Lung (tissue), 12 donors: ENCODE measurements around the gene GRIN2A. TPM values are rescaled to one million over a fixed set of nuclear protein-coding genes. Genes with fewer than 3 reads are reported as not detected.

Experiments used
- ATAC-seq: fragments of 200-7000 bp; cut with Tn5 transposase; one replicate; pipeline ENCODE4 v1.9.1; 2020; ENCODE audit warnings: moderate number of reproducible peaks; ENCODE audit not compliant: insufficient read depth, low FRiP score
- DNase-seq, 3 donors: peaks; one replicate each; pipeline ENCODE4 v3.0.0-alpha.2; 2013 to 2017
- H3K27ac ChIP-seq, 2 donors: one replicate each; pipeline ENCODE4 v1.5.1; 2013; ENCODE audit warnings: mild to moderate bottlenecking in 2 of 2, moderate library complexity in 2 of 2, control low read depth in 1 of 2, inconsistent platforms in 1 of 2, low read depth in 1 of 2, low read length in 1 of 2
- H3K27me3 ChIP-seq, 3 donors: one replicate each; pipeline ENCODE4 v1.5.1; 2013; ENCODE audit warnings: low read length in 2 of 3; ENCODE audit not compliant: control insufficient read depth in 3 of 3, insufficient read depth in 3 of 3
- H3K36me3 ChIP-seq, 4 donors: one replicate each; pipeline ENCODE4 v1.5.1; 2013; ENCODE audit warnings: low read length in 4 of 4, mild to moderate bottlenecking in 1 of 4, moderate library complexity in 1 of 4; ENCODE audit not compliant: control insufficient read depth in 4 of 4, insufficient read depth in 4 of 4
- H3K4me1 ChIP-seq, 5 donors: one replicate each; pipeline ENCODE4 v1.5.1; 2013; ENCODE audit warnings: low read length in 5 of 5, mild to moderate bottlenecking in 2 of 5, moderate library complexity in 1 of 5; ENCODE audit not compliant: control insufficient read depth in 5 of 5, insufficient read depth in 5 of 5
- H3K4me3 ChIP-seq: one replicate; pipeline ENCODE4 v1.5.1; 2013; ENCODE audit warnings: mild to moderate bottlenecking, control low read depth, moderate library complexity
- H3K9ac ChIP-seq, 2 donors: one replicate each; pipeline ENCODE4 v1.5.1; 2013; ENCODE audit warnings: low read length in 2 of 2, control low read depth in 1 of 2; ENCODE audit not compliant: insufficient read depth in 1 of 2
- H3K9me3 ChIP-seq, 4 donors: one replicate each; pipeline ENCODE4 v1.5.1; 2013; ENCODE audit warnings: low read length in 3 of 4, mild to moderate bottlenecking in 1 of 4, moderate library complexity in 1 of 4; ENCODE audit not compliant: control insufficient read depth in 4 of 4, insufficient read depth in 3 of 4
- WGBS, 2 donors: extraction: QIAGEN DNeasy Blood & Tissue Kit; methylation state at CpG; one replicate each; pipeline ENCODE4 v1.1.7; 2013; 5-methylcytosine and 5-hydroxymethylcytosine counted together
- polyA plus RNA-seq, 2 donors: library from polyadenylated mRNA; stranded (reverse); fragments of 200-250 nt; gene quantifications; one replicate each; pipeline ENCODE4 v1.2.1, GENCODE V29; 2013
- total RNA-seq, 2 donors: library from RNA; depleted of rRNA in 1 of 2; stranded (reverse); fragments of >200 nt in 1 of 2; gene quantifications; one replicate each; pipeline ENCODE4 v1.2.1, GENCODE V29; 2014 to 2021
- TF ChIP-seq, protein P1 (sequence below): IDR thresholded peaks from 2 replicates; pipeline ENCODE4 v1.5.1; 2012; ENCODE audit warnings: mild to moderate bottlenecking; ENCODE audit errors: control extremely low read depth, extremely low read depth
- donor health status: control.
- donor health status: control.
- donor health status: Bipolar disorder and iron deficiency.
- donor health status: healthy.
- donor health status: DM: yes; HTN: yes; CAD: no.

Gene GRIN2A
- total and polyA plus RNA-seq, 4 donors, result 0.02 to 0.37 (median 0.10) TPM

DNA sequence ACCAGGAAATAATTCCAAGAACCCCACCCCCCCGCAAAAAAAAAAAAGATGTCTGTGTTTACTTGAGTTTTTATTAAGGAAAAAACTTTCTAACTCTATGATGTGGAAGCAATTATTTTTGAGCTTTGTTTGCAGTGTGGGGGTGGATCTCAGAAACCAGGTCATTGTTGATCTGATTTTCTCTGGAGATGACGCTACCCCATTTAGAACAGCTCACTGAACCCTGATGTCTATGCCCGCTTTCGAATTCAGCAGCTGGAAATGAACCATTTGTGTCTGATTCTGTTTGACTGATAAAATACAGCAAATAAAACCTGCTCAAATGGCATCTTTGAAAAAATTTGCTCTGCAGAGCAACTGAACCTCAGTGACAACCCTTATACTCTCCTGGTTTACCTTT is 368.6 kb downstream of the GRIN2A start:
- Histone ChIP-seq H3K9me3 (peaks cover 0 to 5% (median 0%) of the 10 kb centered on the region in 4 donors), H3K27ac (no peak overlapping the region), H3K9ac (no peak overlapping the region), H3K36me3 (no peaks in the 10 kb centered on the region), H3K4me3 (no peak overlapping the region), H3K27me3 (no peaks in the 10 kb centered on the region), H3K4me1 (no peaks in the 10 kb centered on the region)
- TF ChIP-seq, protein P1, sequence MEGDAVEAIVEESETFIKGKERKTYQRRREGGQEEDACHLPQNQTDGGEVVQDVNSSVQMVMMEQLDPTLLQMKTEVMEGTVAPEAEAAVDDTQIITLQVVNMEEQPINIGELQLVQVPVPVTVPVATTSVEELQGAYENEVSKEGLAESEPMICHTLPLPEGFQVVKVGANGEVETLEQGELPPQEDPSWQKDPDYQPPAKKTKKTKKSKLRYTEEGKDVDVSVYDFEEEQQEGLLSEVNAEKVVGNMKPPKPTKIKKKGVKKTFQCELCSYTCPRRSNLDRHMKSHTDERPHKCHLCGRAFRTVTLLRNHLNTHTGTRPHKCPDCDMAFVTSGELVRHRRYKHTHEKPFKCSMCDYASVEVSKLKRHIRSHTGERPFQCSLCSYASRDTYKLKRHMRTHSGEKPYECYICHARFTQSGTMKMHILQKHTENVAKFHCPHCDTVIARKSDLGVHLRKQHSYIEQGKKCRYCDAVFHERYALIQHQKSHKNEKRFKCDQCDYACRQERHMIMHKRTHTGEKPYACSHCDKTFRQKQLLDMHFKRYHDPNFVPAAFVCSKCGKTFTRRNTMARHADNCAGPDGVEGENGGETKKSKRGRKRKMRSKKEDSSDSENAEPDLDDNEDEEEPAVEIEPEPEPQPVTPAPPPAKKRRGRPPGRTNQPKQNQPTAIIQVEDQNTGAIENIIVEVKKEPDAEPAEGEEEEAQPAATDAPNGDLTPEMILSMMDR, result no peak
- DNase-seq, result no peak
- no peak for ATAC-seq
- 77 to 95% methylated on average over 4 of the region's 4 CpGs for WGBS, 2 donors

DNA sequence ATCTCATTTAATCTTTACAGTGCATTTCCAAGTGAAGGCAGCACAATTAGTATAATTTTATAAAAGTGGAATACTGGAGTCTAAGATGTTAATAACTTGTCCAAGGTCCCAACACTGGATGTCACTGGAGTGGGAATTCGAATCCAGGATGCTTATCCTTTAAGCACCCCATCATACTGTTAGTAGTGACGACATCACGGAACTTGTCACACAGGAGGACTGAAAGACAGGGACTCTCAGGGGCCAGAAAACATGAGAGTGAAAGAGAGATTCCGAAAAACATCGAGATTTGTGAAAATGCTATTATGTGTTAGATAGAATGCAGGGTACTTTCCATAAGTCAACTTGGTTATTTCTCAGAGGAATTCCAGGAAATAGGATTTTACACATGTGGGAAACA is 374.0 kb downstream of the GRIN2A start:
- no peaks in the 10 kb centered on the region for H3K4me1 ChIP-seq
- H3K9ac ChIP-seq, result no peak overlapping the region
- 94% methylated on average over 5 of the region's 5 CpGs for WGBS, 2 donors
- no peak for DNase-seq
- ATAC-seq, result no peak
- H3K9me3 ChIP-seq, result peaks cover 0 to 5% (median 0%) of the 10 kb centered on the region in 4 donors
- no peaks in the 10 kb centered on the region for H3K27me3 ChIP-seq
- TF ChIP-seq, protein P1, result no peak
- no peak overlapping the region for H3K4me3 ChIP-seq
- no peak overlapping the region for H3K27ac ChIP-seq
- no peaks in the 10 kb centered on the region for H3K36me3 ChIP-seq

DNA sequence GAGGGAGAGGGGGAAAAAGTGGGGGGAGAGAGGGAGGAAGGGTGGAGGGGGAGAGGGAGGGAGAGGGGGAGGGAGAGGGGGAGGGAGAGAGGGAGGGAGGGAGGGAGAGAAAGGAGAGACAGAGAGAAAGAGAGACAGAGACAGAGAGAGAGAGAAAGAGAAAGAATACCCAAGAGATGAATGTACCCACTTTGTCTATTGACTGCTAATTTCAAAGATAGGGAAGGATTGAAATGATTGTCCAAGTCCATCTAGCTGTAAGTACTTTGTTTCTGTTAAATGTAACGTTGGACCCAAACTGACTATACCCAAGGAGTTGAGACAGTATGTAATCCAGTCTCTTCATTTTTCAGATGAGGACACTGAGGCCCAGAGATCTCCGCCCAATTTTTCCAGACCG is 374.9 kb downstream of the GRIN2A start:
- H3K9me3 ChIP-seq, result peaks cover 0 to 5% (median 1%) of the 10 kb centered on the region in 4 donors
- DNase-seq (no peak), ATAC-seq (no peak)
- WGBS, 2 donors, result 89 to 95% methylated on average over 3 of the region's 3 CpGs
- no peak overlapping the region for H3K4me3 ChIP-seq
- TF ChIP-seq, protein P1, result no peak
- H3K4me1 ChIP-seq, result no peaks in the 10 kb centered on the region
- H3K27ac ChIP-seq, result no peak overlapping the region
- no peaks in the 10 kb centered on the region for H3K27me3 ChIP-seq
- H3K36me3 ChIP-seq, result no peaks in the 10 kb centered on the region
- H3K9ac ChIP-seq, result no peak overlapping the region

DNA sequence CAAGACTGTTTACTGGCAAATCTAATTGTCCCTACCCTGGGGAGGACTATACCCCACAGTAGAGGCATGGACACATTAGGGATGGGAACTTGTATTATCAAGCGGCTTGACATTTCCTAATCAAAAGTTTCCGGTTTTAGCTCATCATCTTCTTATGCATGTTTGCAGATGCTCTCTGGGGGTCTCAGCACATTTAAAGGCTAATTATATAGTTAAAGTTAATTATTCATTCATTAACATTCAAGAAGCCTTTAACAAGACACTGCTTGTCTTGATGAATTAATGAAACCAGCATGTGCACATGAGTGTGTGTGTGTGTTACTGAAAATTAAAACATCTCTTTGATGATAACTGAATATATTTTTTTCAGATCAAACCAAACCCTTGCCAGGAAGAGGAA is 377.1 kb downstream of the GRIN2A start:
- WGBS, 2 donors, result 93 to 95% methylated on average over 2 of the region's 2 CpGs
- peaks cover 0 to 3% (median 1%) of the 10 kb centered on the region in 4 donors for H3K9me3 ChIP-seq
- H3K27ac ChIP-seq, result no peak overlapping the region
- no peaks in the 10 kb centered on the region for H3K36me3 ChIP-seq
- no peak for ATAC-seq
- H3K4me3 ChIP-seq, result no peak overlapping the region
- no peak for DNase-seq
- no peak overlapping the region for H3K9ac ChIP-seq
- H3K4me1 ChIP-seq, result no peaks in the 10 kb centered on the region
- H3K27me3 ChIP-seq, result no peaks in the 10 kb centered on the region
- TF ChIP-seq, protein P1, result no peak
